Cardiac muscle cell (in vitro differentiated cells and primary cell): ENCODE measurements around the gene PRKD1. TPM values are rescaled to one million over a fixed set of nuclear protein-coding genes. Genes with fewer than 3 reads are reported as not detected.

ENCODE experiments used
- DNase-seq, 2 donors: peaks; one replicate each; pipeline versions ENCODE4 v3.0.0 to v3.0.0-alpha.2; 2010 to 2017; ENCODE audit warnings: low read depth in 1 of 2, low spot score in 1 of 2
- H3K27ac ChIP-seq: fragments of 200-600 bp; sonication (generic); 2 replicates; pipeline ENCODE4 v1.5.1; 2016
- H3K27me3 ChIP-seq: fragments of 200-600 bp; sonication (generic); 2 replicates; pipeline ENCODE4 v1.6.0; 2016; ENCODE audit warnings: control low read depth
- H3K36me3 ChIP-seq: fragments of 200-600 bp; sonication (generic); 2 replicates; pipeline ENCODE4 v1.5.1; 2016; ENCODE audit warnings: control low read depth
- H3K4me1 ChIP-seq: fragments of 200-600 bp; sonication (generic); 2 replicates; pipeline ENCODE4 v1.8.1; 2017; ENCODE audit warnings: low read depth, mild to moderate bottlenecking, mixed run types
- H3K4me3 ChIP-seq: fragments of 200-600 bp; sonication (generic); 2 replicates; pipeline ENCODE4 v1.5.1; 2016; ENCODE audit warnings: mild to moderate bottlenecking
- H3K9me3 ChIP-seq: fragments of 200-600 bp; sonication (generic); 2 replicates; pipeline ENCODE4 v1.5.1; 2017; ENCODE audit warnings: low read depth, mild to moderate bottlenecking, control low read depth
- polyA plus RNA-seq: library from polyadenylated mRNA; unstranded; fragments of >200 nt; fragmentation: Nextera tagmentation; extraction: Ambion mirVana; gene quantifications from 2 replicates; pipeline ENCODE4 v1.2.1, GENCODE V29; 2016
- total RNA-seq: library from RNA; depleted of rRNA; stranded (reverse); fragments of >200 nt; gene quantifications from 2 replicates; pipeline ENCODE4 v1.2.3, GENCODE V29; 2016
- TF ChIP-seq, protein P1 (sequence below): IDR thresholded peaks from 2 replicates; pipeline ENCODE4 v1.5.1; 2012; ENCODE audit warnings: low read depth, mild to moderate bottlenecking, low read length

PRKD1 gene
- total RNA-seq = 15.7 and 17.9 TPM in 2 replicates
- polyA plus RNA-seq = 15.2 and 31.5 TPM in 2 replicates

DNA sequence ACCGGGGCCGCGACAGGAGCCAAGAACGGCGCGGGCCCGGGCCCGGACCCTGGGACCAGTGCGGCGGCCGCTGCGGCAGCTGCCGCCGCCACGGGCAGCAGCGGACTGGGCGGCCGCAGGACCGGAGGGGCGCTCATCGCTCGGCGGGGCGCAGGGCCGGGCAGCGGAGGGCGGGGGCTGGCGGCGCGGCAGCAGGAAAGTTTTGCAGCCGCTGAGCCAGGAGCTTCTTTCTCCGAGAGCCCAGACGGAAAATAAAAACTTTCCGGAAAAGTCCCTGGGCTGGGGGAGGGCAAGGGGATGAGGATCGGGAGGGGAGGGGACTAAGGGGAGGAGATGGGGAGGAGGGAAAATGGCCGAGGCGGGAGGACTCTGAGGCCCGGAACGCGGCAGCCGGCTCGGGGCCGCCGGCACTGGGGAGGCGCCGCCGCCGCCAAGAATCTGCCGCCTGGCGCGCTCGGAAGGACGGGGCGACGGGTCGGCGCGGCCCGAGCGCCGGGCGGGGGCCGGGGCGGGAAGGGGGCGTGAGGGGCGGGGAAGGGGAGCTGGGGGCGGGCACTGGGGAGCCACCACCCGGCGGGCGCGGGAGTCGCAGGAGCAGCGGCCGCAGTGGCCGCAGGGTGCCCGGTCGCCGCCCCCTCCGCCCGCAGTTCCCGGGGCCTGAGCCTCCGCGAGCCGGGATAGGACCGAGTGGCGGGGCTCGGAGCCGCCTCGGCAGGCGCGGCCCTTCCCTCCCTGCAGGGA lies at the start of gene PRKD1:
Gene PRKD1 (minus strand): TSS at position 472 of the 741 bp plus-strand sequence.
- peak within 1 kb of the TSS; percentile 99 for H3K4me3 ChIP-seq
- H3K9me3 ChIP-seq = no peaks in the 10 kb centered on the region
- no peaks in the 10 kb centered on the region for H3K36me3 ChIP-seq
- TF ChIP-seq, protein P1, sequence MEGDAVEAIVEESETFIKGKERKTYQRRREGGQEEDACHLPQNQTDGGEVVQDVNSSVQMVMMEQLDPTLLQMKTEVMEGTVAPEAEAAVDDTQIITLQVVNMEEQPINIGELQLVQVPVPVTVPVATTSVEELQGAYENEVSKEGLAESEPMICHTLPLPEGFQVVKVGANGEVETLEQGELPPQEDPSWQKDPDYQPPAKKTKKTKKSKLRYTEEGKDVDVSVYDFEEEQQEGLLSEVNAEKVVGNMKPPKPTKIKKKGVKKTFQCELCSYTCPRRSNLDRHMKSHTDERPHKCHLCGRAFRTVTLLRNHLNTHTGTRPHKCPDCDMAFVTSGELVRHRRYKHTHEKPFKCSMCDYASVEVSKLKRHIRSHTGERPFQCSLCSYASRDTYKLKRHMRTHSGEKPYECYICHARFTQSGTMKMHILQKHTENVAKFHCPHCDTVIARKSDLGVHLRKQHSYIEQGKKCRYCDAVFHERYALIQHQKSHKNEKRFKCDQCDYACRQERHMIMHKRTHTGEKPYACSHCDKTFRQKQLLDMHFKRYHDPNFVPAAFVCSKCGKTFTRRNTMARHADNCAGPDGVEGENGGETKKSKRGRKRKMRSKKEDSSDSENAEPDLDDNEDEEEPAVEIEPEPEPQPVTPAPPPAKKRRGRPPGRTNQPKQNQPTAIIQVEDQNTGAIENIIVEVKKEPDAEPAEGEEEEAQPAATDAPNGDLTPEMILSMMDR = no peak
- peaks cover 20% of the 10 kb centered on the region for H3K4me1 ChIP-seq
- H3K27ac ChIP-seq = peak within 1 kb of the TSS; percentile 80
- DNase-seq = peak; percentile 84 to 88
- H3K27me3 ChIP-seq = no peaks in the 10 kb centered on the region

DNA sequence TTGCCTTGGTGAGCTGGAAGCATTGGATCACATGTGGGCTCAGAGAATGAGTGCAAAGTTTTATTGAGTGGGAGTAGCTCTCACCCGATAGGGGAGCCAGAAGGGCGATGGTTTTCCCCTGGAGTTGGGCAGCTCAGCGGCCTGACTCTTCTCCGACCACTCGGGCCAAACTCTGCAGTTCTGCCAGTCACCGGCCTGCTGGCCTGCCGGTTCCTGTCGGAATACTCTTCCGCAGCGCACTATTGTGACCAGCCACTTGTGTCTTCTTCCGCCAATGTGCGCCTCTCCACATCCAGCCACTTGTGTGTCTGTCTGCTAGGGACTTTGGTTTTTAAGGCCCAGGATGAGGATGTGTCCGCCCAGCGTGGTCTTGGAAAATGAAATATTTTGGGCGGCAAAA lies 43.5 kb upstream of the PRKD1 start:
- H3K4me1 ChIP-seq = no peaks in the 10 kb centered on the region
- H3K36me3 ChIP-seq = no peaks in the 10 kb centered on the region
- H3K4me3 ChIP-seq = no peak overlapping the region
- TF ChIP-seq, protein P1 = no peak
- no peak overlapping the region for H3K27ac ChIP-seq
- H3K9me3 ChIP-seq = no peaks in the 10 kb centered on the region
- no peak for DNase-seq
- H3K27me3 ChIP-seq = no peaks in the 10 kb centered on the region

DNA sequence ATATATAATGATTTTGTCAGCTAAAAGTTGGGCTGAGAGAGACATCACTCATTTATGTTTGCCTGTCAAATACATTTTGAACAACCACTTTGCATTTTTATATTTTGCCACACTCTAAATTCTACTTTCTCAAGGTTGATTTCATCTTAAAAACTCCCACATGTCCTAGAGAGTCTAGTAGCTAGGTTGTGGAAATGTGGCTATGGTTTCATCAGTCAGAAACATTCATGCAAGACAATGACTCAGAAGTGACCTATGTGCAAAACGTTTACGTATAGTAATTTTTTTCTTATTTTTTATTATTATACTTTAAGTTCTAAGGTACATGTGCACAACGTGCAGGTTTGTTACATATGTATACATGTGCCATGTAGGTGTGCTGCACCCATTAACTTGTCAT lies 27.4 kb upstream of the PRKD1 start:
- Histone ChIP-seq H3K36me3 (no peaks in the 10 kb centered on the region), H3K27ac (no peak overlapping the region), H3K27me3 (no peaks in the 10 kb centered on the region), H3K9me3 (no peaks in the 10 kb centered on the region), H3K4me3 (no peak overlapping the region), H3K4me1 (no peaks in the 10 kb centered on the region)
- TF ChIP-seq, protein P1 = no peak
- peak in 1 of 2 donors; percentile 13 for DNase-seq

DNA sequence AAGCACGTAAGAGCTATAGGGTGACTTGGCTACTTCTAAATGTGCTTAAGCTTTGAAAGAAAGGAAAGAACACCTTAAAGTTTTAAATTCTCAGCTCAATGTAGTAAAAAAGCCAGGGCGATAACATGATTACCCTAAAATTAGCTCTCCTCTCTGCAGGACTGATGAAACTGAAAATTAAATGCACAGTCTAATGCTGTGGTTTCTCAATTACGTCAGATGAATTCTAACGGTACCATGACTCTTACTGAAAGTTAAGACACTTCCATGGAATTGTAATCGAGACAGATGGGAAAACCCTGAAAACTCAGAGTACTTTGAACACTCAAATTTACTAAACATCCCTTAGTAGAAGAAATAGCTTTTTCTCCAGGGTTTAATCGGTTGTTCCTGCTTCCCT lies 25.9 kb upstream of the PRKD1 start:
- Histone ChIP-seq H3K4me1 (no peaks in the 10 kb centered on the region), H3K4me3 (no peak overlapping the region), H3K27ac (no peak overlapping the region), H3K36me3 (no peaks in the 10 kb centered on the region), H3K9me3 (no peaks in the 10 kb centered on the region), H3K27me3 (no peaks in the 10 kb centered on the region)
- TF ChIP-seq, protein P1 = no peak
- DNase-seq = no peak

DNA sequence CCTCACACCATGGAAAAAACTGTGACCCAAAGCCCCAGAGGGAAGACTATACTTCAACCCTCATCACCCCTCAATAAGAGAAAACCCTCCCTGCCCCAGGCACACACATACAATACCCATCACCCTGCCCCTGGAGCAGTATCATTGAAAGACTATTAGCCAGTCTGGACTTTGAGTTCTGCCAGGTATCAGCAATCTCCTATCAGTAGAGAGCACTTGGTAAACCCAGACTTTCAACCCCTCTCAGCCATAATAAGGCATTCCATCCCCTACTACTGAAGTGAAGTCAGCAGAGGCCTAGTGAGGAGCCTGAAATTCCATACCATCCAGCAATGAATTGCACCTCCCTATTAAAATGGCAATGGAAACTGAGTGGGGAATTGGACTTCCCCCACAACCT lies 16.4 kb upstream of the PRKD1 start:
- Histone ChIP-seq H3K4me3 (no peak overlapping the region), H3K4me1 (no peaks in the 10 kb centered on the region), H3K36me3 (no peaks in the 10 kb centered on the region), H3K9me3 (no peaks in the 10 kb centered on the region), H3K27ac (no peak overlapping the region), H3K27me3 (no peaks in the 10 kb centered on the region)
- TF ChIP-seq, protein P1 = no peak
- DNase-seq = no peak
